Measurements from ENCODE around the gene TSPAN9.

Gene TSPAN9

DNA sequence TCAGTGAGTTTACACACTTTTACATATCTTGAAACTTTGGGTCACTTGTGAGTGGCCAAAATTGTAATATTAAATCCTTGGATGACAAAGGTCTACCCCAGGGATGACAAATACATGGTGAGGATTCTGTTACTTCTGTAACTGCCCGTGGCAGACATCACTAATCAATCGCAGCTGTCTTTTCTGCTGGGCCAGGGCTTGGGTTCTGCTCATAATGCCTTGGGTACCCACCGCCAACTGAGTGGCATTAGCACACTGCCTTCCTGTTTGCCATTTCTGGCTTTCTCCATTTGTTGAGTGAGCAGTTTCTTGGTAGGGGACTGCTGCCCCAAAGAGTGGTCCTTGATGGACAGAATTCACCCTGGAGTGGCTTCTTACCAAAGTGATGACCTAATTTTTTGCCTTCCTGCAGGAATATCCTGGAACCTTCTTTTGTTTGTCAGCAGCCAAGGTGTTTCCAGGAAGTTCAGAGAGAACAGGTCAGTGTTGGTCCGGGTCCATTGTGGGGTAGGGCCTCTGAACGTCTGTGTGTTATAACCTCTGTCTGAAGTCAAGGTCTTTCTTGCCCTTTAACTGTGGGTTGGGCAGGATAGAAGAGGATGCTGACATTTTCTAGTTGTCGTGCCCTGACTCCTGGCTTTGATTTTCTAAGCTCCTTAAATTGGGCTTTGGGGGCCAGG, 6.2 kb downstream of the TSPAN9 start:
- TF ChIP-seq, protein P1, sequence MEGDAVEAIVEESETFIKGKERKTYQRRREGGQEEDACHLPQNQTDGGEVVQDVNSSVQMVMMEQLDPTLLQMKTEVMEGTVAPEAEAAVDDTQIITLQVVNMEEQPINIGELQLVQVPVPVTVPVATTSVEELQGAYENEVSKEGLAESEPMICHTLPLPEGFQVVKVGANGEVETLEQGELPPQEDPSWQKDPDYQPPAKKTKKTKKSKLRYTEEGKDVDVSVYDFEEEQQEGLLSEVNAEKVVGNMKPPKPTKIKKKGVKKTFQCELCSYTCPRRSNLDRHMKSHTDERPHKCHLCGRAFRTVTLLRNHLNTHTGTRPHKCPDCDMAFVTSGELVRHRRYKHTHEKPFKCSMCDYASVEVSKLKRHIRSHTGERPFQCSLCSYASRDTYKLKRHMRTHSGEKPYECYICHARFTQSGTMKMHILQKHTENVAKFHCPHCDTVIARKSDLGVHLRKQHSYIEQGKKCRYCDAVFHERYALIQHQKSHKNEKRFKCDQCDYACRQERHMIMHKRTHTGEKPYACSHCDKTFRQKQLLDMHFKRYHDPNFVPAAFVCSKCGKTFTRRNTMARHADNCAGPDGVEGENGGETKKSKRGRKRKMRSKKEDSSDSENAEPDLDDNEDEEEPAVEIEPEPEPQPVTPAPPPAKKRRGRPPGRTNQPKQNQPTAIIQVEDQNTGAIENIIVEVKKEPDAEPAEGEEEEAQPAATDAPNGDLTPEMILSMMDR (IDR thresholded peaks at IDR 0.05; ENCODE audit: low read depth, low read length, missing control alignments) = no peak

DNA sequence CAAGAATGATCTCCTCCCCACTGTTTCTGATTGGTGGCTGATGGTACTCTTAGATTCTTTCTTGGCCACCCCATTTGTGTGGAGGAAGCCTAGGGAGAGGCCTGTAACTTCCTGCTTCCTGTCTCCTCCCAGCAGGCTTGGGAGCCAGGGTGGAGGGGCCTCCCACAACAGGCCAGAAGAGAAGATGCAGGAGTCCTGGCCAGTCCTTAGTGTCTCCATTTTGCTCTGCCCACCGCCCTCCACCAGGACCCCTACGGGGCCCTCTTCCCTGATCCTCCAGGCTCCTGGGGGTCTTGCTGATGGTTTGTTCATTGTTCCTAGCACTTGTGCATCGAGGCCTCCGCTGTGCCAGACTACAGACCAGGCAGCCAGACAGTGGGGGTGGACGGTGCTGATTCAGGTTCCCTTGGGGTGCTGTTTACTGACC, 6.8 kb downstream of the TSPAN9 start:
- H3K27me3 ChIP-seq (replicated peaks) = no peaks in the 10 kb centered on the region
- no peak overlapping the region for H3K4me3 ChIP-seq (ENCODE audit: low read depth, low read length)
- in situ Hi-C loops (cut with HindIII; ENCODE audit: low pct_ligation_motif_present, low sequenced_read_pairs) = no loop called here
- no peak for DNase-seq
- no peaks in the 10 kb centered on the region for H3K36me3 ChIP-seq (replicated peaks)
- H3K27ac ChIP-seq = no peak overlapping the region
- TF ChIP-seq, protein P1 (IDR thresholded peaks at IDR 0.05; ENCODE audit: low read depth, low read length, missing control alignments) = no peak

More for the DNA sequence above, 6.2 kb downstream of the TSPAN9 start:
- in situ Hi-C loops (cut with HindIII; ENCODE audit: low pct_ligation_motif_present, low sequenced_read_pairs) = no loop called here
- DNase-seq = no peak
- no peak overlapping the region for H3K27ac ChIP-seq
- no peak overlapping the region for H3K4me3 ChIP-seq (ENCODE audit: low read depth, low read length)
- no peaks in the 10 kb centered on the region for H3K27me3 ChIP-seq (replicated peaks)
- H3K36me3 ChIP-seq (replicated peaks) = no peaks in the 10 kb centered on the region

DNA sequence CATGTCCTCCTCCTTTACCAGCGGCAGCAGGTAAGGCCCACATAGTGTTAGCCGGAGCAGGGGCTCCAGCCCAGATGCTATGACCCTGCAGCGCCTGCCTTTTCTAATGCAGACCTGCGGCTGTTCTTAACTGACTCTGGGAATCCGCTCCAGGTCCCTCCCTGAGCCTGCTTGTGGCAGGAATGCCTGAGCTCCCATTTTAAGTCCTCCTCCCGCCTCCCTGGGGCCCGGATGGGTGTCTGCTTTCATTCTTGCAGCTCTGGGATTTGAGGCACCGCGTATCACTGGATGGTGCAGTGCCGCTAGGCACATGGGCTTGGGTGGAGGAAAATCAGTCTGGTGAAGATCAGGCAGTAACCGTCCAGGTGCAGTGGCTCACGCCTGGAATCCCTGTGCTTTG, 7.6 kb downstream of the TSPAN9 start:
- Histone ChIP-seq H3K27ac (no peak overlapping the region), H3K27me3 (replicated peaks) (no peaks in the 10 kb centered on the region), H3K4me3 (ENCODE audit: low read depth, low read length) (no peak overlapping the region), H3K36me3 (replicated peaks) (no peaks in the 10 kb centered on the region)
- TF ChIP-seq, protein P1 (IDR thresholded peaks at IDR 0.05; ENCODE audit: low read depth, low read length, missing control alignments) = no peak
- DNase-seq = no peak
- in situ Hi-C loops (cut with HindIII; ENCODE audit: low pct_ligation_motif_present, low sequenced_read_pairs) = no loop called here

DNA sequence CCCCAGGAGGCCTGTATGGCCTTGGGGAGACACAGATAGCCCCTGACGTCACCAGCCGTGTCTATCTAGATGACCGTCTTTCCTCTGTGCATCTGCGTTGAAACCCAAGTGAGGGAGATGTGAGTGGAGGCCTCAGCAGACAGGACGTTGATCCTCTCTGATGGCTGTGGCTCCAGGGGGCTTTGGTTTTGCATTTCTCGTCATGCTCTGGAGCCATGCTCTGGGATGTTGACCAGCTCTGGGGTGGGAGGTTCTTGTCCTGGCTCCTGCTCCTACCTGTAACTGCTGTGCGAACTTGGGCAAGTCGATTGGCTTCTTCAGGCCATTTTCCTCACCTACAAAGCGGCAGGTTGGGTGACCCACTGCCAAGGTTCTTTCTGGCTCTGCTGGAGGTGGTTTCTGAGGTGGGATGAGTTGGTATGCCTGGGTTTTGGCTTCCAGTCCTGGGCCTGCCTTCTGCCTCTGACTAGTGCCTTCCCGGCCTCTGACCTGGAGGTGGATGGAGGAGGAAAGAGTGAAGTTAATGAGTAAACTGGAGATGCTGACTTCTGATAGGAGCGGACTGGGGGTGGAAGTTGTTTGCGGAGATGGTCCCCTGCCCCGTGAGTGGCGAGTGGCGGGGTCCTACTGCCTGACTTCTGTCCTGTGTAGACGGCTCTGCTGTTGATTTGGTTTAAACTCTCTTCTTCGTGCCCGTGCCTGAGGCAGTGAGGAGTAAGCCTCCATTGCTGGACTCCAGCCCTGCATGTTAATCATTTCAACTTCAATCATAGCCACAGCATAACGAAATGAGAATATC, 8.4 kb downstream of the TSPAN9 start:
- DNase-seq = no peak
- H3K27ac ChIP-seq = no peak overlapping the region
- H3K27me3 ChIP-seq (replicated peaks) = no peaks in the 10 kb centered on the region
- H3K36me3 ChIP-seq (replicated peaks) = no peaks in the 10 kb centered on the region
- in situ Hi-C loops (cut with HindIII; ENCODE audit: low pct_ligation_motif_present, low sequenced_read_pairs) = no loop called here
- TF ChIP-seq, protein P1 (IDR thresholded peaks at IDR 0.05; ENCODE audit: low read depth, low read length, missing control alignments) = no peak
- no peak overlapping the region for H3K4me3 ChIP-seq (ENCODE audit: low read depth, low read length)

DNA sequence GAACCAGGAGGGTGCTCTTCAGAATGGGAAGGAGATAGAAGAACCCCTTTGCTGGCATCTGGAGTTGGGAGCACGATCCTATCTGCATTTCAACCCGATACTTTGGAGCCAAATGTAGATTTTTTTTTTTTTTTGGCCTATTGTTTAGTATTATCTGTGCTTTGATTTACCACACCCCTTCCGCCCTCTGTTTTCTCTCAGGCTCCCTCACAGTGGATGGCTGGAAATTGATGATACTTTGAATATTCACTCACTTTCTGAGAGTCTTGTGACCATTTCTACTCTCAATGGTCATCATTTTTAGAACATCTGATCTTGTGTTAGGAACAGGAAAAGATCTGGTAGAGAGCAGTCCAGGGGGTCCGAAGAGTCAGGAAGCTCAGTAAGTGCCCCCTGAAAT, 9.0 kb downstream of the TSPAN9 start:
- Histone ChIP-seq H3K36me3 (replicated peaks) (no peaks in the 10 kb centered on the region), H3K27ac (no peak overlapping the region), H3K4me3 (ENCODE audit: low read depth, low read length) (no peak overlapping the region), H3K27me3 (replicated peaks) (no peaks in the 10 kb centered on the region)
- in situ Hi-C loops (cut with HindIII; ENCODE audit: low pct_ligation_motif_present, low sequenced_read_pairs) = no loop called here
- DNase-seq = no peak
- TF ChIP-seq, protein P1 (IDR thresholded peaks at IDR 0.05; ENCODE audit: low read depth, low read length, missing control alignments) = no peak

All from brain microvascular endothelial cell (primary cell).